SK-N-SH (cell line): ENCODE measurements around the gene BCAS4.

Source experiments
- CTCF ChIP-seq: fragments of 200-600 bp; sonication (generic); IDR thresholded peaks from 2 replicates; pipeline ENCODE4 v1.6.1; 2017; ENCODE audit warnings: antibody characterized with exemption, mild to moderate bottlenecking, moderate library complexity
- GATA2 ChIP-seq: sonication (generic); formaldehyde crosslinking; IDR thresholded peaks from 2 replicates; pipeline ENCODE4 v1.5.0; 2020; ENCODE audit warnings: mild to moderate bottlenecking, missing genetic modification reagents
- MXI1 ChIP-seq: IDR thresholded peaks from 2 replicates; pipeline ENCODE4 v1.6.1; 2012; ENCODE audit warnings: mild to moderate bottlenecking, low read depth, low read length, improper control_type of control experiment
- RAD21 ChIP-seq: IDR thresholded peaks from 2 replicates; pipeline ENCODE4 v1.6.1; 2012; ENCODE audit warnings: mild to moderate bottlenecking, low read length

- no peak for TF ChIP-seq CTCF
- TF ChIP-seq GATA2 = no peak
- TF ChIP-seq MXI1 = no peak
- no peak for TF ChIP-seq RAD21
These were observed 89.0 kb downstream of the BCAS4 start for GRCh38 chr20:50883856-50884255.
